PC-3 (cell line): ENCODE measurements around the gene CYB5R4.
"Not testable (repeated sequence)": the region's sequence is repeated elsewhere in the genome, so short reads cannot be mapped to it uniquely, and the experiment has no call there.

Source experiments
- EZH2 ChIP-seq: fragments of 300-600 bp; sonication (generic); IDR thresholded peaks from one replicate; pipeline ENCODE4 v1.6.1; 2017; ENCODE audit warnings: antibody characterized with exemption, mild to moderate bottlenecking, low read length; ENCODE audit not compliant: unreplicated experiment
- TF ChIP-seq, protein P1 (sequence below): fragments of 300-600 bp; sonication (generic); conservative IDR thresholded peaks from 2 replicates; pipeline ENCODE4 v1.5.1; 2017; ENCODE audit warnings: antibody characterized with exemption, low read depth, mild to moderate bottlenecking, low read length

DNA sequence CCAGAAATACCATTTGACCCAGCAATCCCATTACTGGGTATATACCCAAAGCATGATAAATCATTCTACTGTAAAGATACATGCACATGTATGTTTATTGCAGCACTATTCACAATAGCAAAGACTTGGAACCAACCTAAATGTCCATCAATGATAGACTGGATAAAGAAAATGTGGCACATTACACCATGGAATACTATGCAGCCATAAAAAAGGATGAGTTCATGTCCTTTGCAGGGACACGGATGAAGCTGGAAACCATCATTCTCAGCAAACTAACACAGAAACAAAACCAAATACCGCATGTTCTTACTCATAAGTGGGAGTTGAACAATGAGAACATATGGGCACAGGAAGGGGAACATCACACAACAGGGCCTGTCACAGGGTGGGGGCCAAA, 88.5 kb downstream of the CYB5R4 start:
- TF ChIP-seq, protein P1, sequence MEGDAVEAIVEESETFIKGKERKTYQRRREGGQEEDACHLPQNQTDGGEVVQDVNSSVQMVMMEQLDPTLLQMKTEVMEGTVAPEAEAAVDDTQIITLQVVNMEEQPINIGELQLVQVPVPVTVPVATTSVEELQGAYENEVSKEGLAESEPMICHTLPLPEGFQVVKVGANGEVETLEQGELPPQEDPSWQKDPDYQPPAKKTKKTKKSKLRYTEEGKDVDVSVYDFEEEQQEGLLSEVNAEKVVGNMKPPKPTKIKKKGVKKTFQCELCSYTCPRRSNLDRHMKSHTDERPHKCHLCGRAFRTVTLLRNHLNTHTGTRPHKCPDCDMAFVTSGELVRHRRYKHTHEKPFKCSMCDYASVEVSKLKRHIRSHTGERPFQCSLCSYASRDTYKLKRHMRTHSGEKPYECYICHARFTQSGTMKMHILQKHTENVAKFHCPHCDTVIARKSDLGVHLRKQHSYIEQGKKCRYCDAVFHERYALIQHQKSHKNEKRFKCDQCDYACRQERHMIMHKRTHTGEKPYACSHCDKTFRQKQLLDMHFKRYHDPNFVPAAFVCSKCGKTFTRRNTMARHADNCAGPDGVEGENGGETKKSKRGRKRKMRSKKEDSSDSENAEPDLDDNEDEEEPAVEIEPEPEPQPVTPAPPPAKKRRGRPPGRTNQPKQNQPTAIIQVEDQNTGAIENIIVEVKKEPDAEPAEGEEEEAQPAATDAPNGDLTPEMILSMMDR, result not testable (repeated sequence)
- not testable (repeated sequence) for TF ChIP-seq EZH2
